ENCODE measurements around the gene NIPBL. TPM values are rescaled to one million over a fixed set of nuclear protein-coding genes. Genes with fewer than 3 reads are reported as not detected.

The NIPBL gene
- total RNA-seq, 2 donors from 2014 or later = 29.8 to 38.9 TPM

DNA sequence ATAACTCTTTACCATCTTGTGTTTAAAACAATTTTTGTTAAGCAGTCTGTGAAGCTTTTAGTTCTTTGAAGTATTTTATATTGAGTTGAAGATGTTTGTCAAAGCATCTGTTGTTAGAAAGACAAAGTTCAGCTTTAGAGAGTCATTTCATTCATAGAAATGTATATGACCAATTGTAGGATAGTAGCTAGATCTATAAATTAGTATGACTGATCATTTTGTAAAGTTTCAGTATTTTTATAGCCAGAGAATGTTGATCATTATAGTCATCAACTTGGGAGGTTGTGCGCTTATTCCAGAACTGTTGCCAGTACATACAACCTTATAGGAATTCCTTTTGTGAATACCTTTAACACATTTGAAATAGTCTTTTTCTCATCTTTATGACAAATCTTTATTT lies 5.2 kb downstream of the NIPBL start:
- H3K4me3 ChIP-seq = no peak overlapping the region
- ATAC-seq (no peak), DNase-seq (no peak)
- no peak overlapping the region for H3K27ac ChIP-seq
- no peaks in the 10 kb centered on the region for H3K27me3 ChIP-seq
- intact Hi-C loops (cut with DNase I) = no loop called here
- no peaks in the 10 kb centered on the region for H3K36me3 ChIP-seq (replicated peaks in 1 of 2; ENCODE audit: insufficient read depth in 1 of 2, low read depth in 2 of 2)
- no peaks in the 10 kb centered on the region for H3K9me3 ChIP-seq
- 88 to 94% methylated on average over 1 of the region's 1 CpG for WGBS, 2 donors
- peaks cover 44% of the 10 kb centered on the region for H3K4me1 ChIP-seq
- no peak for TF ChIP-seq POLR2A (IDR thresholded peaks at IDR 0.05)
- TF ChIP-seq, protein P1, sequence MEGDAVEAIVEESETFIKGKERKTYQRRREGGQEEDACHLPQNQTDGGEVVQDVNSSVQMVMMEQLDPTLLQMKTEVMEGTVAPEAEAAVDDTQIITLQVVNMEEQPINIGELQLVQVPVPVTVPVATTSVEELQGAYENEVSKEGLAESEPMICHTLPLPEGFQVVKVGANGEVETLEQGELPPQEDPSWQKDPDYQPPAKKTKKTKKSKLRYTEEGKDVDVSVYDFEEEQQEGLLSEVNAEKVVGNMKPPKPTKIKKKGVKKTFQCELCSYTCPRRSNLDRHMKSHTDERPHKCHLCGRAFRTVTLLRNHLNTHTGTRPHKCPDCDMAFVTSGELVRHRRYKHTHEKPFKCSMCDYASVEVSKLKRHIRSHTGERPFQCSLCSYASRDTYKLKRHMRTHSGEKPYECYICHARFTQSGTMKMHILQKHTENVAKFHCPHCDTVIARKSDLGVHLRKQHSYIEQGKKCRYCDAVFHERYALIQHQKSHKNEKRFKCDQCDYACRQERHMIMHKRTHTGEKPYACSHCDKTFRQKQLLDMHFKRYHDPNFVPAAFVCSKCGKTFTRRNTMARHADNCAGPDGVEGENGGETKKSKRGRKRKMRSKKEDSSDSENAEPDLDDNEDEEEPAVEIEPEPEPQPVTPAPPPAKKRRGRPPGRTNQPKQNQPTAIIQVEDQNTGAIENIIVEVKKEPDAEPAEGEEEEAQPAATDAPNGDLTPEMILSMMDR (IDR thresholded peaks at IDR 0.05) = no peak

DNA sequence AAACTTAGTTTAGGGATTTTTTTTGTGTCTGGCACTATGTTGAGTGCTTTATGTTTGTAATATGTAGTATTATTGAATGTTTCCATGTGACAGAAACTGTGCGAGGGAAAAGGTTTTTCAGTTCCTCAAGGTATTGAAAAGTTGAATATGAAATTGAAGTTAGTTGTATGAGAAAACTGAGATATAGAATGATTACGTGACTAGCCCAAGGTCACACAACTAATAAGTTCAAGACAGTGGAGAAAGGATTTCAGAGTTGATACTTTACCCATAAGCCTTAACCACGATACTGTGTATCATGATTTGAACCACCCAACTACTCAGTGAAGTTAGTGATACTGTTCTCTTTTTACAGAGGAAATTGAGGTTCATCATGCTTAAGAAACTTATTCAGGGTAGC lies 5.7 kb downstream of the NIPBL start:
- WGBS, 2 donors = 42 to 43% methylated on average over 3 of the region's 3 CpGs
- Histone ChIP-seq H3K4me1 (peaks cover 49% of the 10 kb centered on the region), H3K9me3 (no peaks in the 10 kb centered on the region), H3K27me3 (no peaks in the 10 kb centered on the region), H3K27ac (no peak overlapping the region), H3K4me3 (no peak overlapping the region), H3K36me3 (replicated peaks in 1 of 2; ENCODE audit: insufficient read depth in 1 of 2, low read depth in 2 of 2) (no peaks in the 10 kb centered on the region)
- intact Hi-C loops (cut with DNase I) = no loop called here
- TF ChIP-seq POLR2A (IDR thresholded peaks at IDR 0.05) = no peak
- TF ChIP-seq, protein P1 (IDR thresholded peaks at IDR 0.05) = no peak
- DNase-seq (no peak), ATAC-seq (no peak)

DNA sequence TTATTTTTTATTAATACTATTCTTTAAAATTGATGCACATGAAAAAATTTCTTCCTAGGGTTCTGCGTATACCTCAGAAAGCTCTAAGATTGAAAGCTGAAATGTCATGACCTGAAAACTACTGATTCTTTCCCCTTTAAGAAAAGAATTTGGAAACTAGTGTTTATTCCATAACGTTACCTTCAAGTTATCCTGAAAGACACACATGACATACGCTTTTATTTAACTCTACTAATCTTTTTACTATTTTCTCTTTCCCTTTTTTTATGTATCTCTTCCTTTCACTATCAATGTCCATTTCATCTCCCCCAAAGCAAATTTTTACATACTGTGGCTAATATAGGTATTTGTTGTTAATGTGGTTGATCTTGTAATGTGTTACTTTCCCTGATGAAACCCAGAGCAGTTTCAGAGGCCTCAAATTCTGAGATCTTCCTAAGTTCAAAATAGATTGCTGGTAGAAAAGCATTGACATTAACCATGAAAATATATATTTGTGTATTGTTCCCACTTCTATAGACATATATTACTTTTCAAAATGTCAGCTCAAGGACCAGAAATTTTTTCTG lies 7.4 kb downstream of the NIPBL start:
- H3K27ac ChIP-seq = no peak overlapping the region

DNA sequence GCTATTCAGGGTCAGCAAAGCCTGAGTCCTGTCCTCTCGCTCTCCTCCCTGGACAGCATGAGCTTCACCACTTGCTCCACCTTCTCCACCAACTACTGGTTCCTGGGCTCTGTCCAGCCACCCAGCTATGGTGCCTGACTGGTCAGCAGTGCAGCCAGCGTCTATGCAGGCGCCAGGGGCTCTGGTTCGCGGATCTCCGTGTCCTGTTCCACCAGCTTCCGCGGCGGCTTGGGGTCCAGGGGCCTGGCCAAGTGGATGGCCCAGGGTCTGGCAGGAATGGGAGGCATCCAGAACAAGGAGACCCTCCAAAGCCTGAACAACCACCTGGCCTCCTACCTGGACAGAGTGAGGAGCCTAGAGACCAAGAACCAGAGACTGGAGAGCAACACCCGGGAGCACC lies 8.6 kb downstream of the NIPBL start:
- H3K4me1 ChIP-seq = peaks cover 50% of the 10 kb centered on the region
- DNase-seq = no peak
- no peak for TF ChIP-seq POLR2A (IDR thresholded peaks at IDR 0.05)
- TF ChIP-seq, protein P1 (IDR thresholded peaks at IDR 0.05) = no peak

More for the DNA sequence above, 7.4 kb downstream of the NIPBL start:
- TF ChIP-seq POLR2A (IDR thresholded peaks at IDR 0.05) = no peak
- TF ChIP-seq, protein P1 (IDR thresholded peaks at IDR 0.05) = no peak
- Histone ChIP-seq H3K9me3 (no peaks in the 10 kb centered on the region), H3K36me3 (replicated peaks in 1 of 2; ENCODE audit: insufficient read depth in 1 of 2, low read depth in 2 of 2) (no peaks in the 10 kb centered on the region), H3K4me3 (no peak overlapping the region), H3K27me3 (no peaks in the 10 kb centered on the region), H3K4me1 (peaks cover 56% of the 10 kb centered on the region)
- DNase-seq (no peak), ATAC-seq (no peak)
- intact Hi-C loops (cut with DNase I) = no loop called here
- WGBS, 2 donors = 32 to 45% methylated on average over 3 of the region's 3 CpGs

More for the DNA sequence above, 8.6 kb downstream of the NIPBL start:
- WGBS, 2 donors = 96% methylated on average over 1 to 10 of the region's 10 CpGs
- intact Hi-C loops (cut with DNase I) = no loop called here
- Histone ChIP-seq H3K36me3 (replicated peaks in 1 of 2; ENCODE audit: insufficient read depth in 1 of 2, low read depth in 2 of 2) (no peaks in the 10 kb centered on the region), H3K4me3 (no peak overlapping the region), H3K9me3 (no peaks in the 10 kb centered on the region), H3K27me3 (no peaks in the 10 kb centered on the region), H3K27ac (no peak overlapping the region)
- ATAC-seq = no peak

All from body of pancreas (tissue), 4 donors.